ENCODE data around the gene SRM.
"Not testable (repeated sequence)": the region's sequence is repeated elsewhere in the genome, so short reads cannot be mapped to it uniquely, and the experiment has no call there.

Gene SRM

DNA sequence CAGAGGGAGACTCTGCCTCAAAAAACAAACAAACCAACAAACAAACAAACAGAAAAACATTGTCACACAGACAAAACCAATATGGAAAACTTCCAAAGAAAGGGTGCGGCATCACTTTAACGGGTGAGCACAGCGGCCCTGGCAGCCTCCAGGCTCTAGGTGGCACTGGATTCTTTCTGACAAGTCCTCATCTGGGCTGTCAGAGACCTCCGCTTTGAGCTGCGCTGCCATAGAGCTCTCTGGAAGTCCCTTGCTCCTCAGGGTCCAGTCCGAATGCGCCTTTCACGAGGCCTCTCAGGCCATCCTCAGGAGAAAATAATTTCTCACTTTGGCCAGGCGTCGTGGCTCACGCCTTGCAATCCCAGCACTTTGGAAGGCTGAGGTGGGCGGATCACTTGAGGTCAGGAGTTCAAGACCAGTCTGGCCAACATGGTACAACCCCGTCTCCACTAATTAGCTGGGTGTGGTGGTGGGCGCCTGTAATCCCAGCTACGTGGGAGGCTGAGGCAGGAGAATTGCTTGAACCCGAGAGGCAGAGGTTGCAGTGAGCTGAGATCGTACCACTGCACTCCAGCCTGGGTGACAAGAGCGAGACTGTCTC, 4.2 kb upstream of the SRM start:
- peak in 1 of 2 experiments; percentile 21 for DNase-seq

DNA sequence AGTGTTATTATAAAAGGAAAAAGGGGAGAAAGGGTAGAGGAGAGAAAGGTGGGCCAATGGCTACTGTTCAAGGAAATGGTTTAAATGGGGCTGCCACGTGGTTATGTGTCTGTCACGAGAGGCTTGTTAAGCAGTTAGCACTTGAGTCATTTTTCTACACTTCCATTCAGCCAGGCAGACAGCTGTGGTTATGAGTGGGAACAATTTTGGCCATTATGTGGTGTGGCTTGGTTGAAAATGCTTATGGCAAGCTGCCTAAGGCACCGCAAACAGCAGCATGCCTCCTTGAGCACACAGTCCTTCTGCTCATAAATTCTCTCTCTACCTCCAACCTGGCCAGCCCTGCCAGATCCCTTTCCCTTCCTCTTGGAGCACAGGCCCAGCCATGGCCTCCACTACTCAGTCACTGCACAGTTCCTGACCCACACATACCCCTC, 3.2 kb upstream of the SRM start:
- DNase-seq, result peak; percentile 58 to 65

DNA sequence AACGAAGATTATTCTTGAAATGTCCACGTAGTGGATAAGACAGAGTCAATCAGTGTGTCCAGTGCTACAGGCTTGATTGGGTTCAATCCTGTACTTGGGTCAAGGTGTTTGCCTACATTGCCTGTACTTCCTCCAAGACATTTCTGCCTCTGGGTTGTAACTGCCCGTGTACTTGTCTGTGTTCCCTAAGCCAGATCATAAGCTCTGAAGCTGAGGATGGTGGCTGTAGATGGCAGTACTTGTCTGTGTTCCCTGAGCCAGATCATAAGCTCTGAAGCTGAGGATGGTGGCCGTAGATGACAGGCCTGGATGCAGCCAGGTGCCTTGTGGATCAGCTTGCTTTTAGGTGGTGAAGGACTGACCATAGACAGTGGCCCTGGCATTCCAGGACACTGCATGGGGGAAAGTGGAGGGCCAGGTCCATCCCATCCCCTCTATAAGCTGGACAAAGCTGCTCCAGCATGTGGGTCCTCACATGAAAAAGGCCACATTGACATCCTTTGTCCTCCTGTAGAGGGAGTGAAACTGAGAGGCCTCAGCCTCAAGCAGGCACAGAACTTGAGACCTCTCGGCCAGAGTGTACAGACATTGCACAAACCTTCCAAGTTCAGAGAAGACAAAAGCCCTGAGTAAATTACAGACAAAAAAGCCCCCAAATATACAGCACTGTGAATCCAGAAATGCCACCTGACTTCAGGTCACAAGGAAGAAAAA, 2.0 kb upstream of the SRM start:
- peak in 1 of 2 experiments; percentile 19 for DNase-seq

DNA sequence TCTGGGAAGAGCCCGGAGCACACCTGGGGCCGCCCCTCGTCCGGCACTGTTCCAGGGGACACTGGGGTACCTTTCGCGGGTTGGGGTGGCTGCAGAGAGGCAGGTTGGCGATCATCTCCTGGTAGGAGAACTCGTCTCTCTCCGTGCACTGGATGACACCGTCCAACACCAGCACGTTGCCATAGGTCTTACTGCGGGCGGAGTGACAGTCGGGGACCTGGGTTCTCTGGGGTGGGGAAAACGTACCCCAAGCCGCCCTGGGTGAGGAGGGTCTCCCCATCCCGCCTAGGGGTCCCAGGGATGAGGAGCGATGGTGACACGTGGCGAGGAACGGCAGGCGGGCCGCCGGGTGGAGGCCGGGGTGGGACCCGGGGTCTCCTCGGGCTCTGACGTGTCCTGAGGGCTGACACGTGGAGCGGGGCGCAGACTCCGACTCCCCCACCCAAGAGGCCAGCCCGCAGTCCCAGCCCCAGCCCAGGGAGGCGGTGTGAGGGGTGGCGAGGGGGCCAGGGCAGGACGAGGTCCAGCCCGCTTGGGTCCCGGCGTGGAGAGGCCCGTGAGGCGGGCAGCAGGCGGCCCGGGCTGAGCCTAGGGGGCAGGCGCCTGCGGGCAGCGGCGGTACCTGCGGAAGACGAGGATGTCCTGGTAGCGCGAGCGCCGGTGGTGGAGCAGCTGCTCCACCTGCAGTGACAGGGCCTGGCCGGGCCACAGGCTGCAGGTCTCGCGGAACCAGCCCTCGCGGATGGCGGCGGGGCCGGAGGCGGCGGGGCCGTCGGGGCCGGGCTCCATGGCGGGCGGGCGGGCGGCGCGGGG, 457 bp downstream of the SRM start:
- DNase-seq, result peak in 1 of 2 experiments; percentile 42

DNA sequence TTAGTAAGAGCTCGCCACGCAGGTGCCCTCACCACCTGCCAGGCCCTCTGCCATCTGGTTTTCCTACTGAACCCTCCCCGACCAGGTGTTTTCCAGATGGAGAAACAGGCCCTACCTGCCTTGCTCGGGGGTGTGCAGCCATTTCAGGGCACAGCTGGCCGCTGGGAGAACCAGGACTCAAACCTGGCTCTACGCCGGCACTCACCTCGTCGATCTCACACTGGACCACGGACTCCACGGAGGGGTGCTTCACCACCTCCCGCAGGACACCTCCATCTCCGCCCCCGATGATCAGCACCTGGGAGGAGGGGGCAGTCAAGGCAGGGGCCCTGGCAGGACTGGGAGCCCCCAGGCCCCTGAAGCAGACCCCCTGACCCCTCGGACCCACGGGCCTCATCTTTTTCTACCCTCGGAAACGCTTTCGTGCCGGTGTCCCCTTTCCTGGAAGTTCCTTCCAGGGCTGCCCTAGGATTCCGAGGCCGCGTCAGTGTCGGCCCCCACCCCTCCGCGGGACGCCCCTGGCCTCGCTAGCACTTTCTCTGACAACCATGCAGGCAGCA, 1.1 kb downstream of the SRM start:
- DNase-seq, result no peak

DNA sequence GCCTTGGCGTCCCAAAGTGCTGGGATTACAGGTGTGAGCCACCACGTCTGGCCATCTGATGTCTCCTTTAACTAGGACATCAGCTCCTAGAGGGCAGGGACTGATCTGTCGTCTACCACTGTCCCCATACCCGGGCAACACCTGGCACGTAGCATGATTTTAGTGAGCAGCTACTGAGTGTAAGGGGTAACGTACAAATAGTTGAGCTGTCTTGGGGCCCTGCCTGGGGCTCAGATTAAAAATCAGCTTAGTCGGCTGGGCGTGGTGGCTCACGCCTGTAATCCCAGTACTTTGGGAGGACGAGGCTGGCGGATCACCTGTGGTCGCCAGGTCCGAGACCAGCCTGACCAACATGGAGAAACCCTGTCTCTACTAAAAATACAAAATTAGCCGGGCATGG, 1.8 kb downstream of the SRM start:
- DNase-seq, result no peak

DNA sequence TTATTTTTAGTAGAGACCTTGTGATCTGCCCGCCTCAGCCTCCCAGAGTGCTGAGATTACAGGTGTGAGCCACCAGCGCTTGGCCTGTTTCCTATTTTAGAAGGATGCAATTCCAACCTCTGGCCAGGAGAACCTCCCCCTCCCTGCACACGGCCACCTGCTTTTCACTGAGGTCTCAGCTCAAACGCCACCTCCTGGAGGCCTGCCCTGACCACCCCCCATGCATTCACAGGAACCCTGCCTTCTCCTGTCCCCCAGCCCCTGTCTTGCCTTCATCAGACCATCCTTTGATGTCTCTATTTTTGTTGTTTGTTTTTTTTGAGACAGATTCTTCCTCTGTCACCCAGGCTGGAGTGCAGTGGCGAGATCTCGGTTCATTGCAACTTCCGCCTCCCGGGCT, 2.3 kb downstream of the SRM start:
- no peak for DNase-seq

DNA sequence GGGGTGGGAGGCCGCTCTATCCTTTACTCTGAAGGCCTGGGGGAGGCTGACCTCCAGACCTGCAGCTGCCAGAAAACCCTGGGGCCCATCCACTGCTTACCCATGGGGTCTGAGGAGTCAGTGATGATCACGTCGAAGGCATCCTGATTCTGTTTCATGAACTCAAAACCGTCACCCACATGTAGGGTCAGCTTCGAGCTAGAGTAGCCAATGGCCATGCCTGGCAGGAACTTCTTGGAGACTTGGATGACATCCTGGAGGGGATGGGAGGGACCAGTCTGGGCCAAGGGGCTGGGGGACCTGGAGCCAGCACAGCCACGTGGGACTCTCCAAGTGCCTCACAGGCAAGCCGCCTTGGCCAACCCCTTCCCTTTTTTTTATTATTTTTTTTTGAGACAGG, 3.3 kb downstream of the SRM start:
- no peak for DNase-seq

DNA sequence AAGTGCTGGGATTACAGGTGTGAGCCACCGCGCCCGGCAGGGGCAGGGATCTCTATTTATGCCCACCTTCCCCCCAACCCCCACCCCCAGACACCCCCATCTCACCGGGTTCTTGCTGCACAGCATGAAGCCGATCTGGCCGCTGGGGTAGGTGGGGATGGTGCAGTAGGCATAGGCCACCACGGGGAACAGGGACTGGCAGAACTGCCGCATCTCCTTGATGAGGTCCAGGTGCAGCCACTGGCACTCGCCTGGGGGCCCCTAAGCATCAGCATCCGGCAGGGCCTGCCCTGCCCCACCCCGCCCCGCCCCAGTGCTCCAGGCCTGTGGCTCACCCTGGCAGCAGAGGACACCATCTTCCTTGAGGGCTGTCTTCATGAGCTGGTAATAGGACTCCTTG, 4.1 kb downstream of the SRM start:
- no peak for DNase-seq

DNA sequence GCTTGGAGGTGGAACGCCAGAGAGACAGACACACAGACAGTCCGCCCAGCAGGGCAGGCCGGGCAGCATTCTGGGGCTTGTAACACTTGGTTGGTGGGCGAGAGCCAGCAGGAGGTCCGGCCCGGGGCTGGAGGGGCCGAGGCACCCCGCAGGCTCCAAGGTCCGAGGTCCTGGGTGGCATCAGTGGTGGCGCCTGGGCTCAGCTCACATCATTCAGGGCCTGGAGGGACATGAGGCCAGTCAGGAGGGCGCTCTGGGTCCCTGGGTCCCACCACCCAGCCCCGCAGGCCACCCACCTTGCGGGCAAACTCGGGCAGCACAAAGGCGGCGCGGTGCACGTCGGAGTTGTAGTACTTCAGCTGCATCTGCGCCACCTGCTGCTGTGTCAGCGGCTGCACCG, 5.2 kb downstream of the SRM start:
- DNase-seq, result no peak

DNA sequence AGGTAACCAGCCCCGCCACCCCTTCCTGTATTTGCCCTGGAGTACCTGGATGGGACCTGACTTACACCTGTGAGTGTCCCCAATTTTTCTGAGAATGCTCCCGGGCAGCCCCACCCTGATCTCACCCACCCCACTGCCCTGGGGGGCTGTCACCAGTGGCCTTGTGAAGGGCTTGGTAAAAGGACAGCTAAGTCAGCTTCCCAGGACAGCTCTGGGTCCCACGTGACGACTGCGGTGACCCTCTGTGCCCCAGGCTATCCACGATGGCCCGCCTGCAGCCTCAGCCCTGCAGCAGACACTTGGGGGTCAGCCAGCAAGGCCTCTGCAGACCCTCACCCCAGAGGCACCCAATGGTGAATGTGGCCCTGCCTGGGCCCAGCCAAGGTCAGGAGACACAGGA, 5.6 kb downstream of the SRM start:
- no peak for DNase-seq

DNA sequence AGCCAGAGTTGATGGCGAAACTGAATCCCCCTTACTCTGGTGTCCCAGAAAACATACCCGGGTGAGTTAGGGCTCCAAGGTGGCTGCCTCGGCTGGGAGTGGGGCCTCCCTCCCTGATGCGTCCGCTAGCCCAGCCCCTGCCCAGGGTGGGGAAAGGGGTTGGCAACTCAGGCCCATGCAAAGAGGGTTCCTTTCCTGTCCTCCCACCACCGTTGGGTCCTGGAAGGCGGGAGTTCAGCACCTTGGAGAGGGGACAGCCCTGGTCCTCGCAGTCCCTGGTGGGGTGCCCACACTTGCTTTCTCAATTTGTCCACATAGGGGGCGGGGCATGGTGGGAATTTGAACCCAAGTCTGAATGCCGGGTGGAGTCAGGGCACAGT, 6.1 kb downstream of the SRM start:
- peak in 1 of 2 experiments; percentile 49 for DNase-seq

DNA sequence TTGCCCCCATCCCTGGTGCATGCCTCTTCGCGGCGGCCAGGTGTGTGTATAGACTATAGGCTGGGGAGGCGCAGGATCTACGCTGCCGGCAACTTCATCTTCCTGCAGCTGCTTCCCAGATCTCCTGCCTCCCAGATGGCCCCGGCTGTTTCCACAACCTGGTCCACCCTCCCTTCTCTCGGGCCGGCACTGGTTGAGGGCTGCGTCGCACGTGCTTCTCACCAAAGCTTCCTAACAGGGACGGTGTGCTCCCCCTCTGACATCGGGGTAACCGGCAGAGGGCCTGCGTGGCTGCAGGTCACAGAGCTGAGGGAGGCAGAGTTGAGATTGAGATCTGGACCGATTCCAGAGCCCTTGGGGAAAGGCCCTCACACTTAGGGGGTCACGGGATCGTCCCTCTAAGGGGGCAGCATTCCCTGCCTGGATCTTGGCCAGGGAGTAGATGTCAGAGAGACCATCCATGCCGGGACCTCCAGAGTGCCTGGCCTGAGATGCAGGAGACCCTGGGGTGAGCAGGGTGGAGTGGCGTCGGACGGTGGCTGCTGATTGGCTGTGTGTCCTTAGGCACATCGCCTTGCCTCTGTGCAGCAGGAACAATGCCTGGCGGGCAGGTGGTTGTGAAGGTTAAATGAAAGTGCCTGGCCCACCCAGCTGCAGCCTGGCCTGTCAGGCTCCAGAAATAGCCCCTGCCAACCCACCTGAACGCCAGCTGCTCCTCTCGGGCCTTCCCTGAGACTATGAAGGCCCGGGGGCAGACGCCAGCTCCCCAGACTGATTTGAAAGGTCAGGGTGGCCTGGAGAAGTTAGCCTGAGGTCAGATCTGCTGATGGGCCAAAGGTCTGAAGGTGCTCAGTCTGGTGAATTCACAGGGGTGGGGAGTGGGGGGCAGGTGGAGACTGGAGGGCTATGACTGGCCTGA, 6.7 kb downstream of the SRM start:
- peak in 1 of 2 experiments; percentile 35 for DNase-seq

DNA sequence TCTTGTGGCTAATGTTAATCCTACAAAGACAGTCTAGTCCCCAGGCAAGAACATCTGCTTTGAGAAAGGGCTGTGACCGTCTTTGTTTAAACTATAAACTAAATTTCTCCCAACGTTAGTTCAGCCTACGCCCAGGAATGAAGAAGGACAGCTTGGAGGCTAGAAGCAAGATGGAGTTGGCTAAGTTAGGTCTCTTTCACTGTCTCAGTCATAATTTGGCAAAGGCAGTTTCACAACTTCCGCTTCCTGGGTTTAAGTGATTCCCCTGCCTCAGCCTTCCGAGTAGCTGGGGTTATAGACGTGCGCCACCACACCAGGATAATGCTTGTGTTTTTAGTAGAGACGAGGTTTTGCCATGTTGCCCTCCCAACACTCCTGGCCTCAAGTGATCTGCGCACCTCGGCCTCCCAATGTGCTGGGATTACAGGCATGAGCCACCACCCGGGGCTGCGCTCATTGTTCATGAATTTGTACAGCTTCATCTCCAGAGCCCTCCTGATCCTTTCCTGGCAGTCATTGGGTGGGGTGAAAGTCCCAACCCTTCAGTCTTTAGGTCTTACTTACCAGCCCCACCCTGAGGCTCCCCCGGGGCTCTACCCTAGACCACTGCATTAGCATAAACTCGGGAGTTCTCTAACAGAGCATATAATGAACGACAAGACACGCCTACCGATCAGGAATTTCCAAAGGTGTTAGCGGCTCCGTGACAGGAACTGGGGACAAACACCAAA, 7.9 kb downstream of the SRM start:
- DNase-seq, result no peak

DNA sequence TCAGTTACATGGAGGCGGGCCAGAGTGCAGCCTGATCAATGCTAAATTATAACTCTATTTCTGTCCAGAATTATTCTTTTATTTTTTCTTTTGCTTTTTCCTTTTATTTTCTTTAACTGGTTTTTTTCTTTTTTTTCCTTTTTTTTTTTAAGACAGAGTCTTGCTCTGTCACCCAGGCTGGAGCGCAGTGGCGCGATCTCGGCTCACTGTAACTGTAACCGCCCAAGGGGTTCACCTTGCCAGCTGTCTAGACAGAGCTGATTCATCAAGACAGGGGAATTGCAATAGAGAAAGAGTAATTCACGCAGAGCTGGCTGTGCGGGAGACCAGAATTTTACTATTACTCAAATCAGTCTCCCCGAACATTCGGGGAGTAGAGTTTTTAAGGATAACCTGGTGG, 8.7 kb downstream of the SRM start:
- not testable (repeated sequence) for DNase-seq

DNA sequence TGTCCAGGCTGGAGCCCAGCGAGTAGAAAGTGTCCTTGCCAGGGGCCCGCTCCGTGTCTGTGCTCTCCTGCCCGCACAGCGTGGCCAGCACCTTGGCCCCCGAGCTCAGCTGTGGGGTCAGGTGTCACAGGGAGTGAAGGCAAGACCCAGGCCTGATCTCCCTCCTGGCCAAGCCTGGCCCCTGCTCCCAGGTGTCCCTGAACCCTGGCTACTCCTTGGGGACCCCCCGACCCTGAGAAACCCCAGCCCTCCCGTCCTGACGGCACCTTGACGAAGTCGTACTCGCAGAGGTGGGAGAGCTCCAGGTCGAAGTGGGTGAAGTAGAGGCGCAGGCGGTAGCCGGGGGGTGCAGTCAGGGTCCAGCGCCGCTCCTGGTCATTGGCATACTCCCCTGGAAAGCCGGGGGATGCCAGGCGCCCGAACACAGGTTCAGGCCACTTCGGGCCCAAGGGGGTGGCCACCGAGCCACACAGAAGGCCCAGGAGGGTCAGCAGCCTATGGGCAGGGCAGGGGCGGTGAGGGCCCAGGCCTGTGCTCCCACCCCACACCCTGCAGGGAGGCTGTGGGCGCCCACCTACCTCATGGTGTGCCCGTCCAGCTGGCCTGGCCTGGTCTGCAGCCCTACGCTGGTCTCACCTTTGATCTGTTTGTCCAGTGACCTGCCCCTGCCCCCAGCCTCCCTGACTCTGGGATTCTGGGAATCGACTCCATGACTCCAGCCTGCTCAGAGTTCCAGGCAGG, 13.0 kb downstream of the SRM start, which contains the start of gene MASP2:
TSS of gene MASP2 (minus strand) at position 615 of the 741 bp plus-strand sequence. CDS start at position 583, 32 bp downstream.
- DNase-seq, result no peak

DNA sequence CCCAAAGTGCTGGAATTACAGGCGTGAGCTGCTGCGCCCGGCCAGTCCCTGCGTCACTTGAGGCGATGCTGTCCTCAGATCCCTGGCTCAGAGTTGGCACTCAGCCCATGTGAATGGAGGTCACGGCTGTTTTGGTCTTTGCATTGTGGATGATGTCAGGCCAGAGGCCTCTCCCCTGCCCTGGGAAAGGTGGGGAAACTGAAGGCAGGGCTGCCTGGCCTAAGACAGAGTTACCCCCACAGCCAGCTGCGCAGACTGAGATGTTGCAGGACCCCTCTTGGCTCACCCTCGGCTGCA, 13.6 kb downstream of the SRM start:
- no peak for DNase-seq

DNA sequence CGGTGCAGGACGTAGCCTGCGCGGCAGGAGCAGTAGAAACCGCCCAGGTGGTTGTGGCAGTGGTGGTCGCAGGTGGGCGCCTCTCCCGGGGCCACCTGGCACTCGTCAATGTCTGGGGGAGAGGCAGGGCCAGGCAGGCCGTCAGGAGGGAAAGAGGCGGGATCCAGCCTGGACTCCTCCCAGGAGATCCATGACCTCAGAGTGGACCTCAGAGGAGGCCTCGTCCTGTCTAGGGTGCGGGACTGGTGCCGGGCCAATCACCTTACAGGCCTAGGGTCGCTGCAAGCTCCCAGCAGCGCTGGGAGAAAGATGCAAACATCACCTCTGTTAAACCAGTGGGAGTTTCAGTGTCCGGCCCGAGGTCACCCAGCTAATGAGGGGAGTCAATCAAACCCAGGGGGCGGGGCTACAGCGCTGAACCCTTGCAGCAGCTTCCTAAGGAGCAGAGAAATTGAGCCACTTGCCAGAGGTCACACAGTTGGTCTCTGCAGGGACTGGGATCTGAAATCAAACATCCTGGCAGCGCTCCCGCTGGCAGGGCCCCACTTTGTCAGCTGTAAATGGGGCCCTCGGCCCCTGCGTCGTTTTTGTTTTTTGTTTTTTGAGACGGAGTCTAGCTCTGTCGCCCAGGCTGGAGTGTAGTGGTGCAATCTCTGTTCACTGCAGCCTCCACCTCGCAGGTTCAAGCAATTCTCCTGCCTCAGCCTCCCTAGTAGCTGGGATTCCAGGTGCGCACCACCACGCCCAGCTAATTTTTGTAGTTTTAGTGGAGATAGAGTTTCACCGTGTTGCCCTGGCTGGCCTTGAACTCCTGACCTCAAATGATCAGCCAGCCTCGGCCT, 14.2 kb downstream of the SRM start:
- DNase-seq, result no peak

DNA sequence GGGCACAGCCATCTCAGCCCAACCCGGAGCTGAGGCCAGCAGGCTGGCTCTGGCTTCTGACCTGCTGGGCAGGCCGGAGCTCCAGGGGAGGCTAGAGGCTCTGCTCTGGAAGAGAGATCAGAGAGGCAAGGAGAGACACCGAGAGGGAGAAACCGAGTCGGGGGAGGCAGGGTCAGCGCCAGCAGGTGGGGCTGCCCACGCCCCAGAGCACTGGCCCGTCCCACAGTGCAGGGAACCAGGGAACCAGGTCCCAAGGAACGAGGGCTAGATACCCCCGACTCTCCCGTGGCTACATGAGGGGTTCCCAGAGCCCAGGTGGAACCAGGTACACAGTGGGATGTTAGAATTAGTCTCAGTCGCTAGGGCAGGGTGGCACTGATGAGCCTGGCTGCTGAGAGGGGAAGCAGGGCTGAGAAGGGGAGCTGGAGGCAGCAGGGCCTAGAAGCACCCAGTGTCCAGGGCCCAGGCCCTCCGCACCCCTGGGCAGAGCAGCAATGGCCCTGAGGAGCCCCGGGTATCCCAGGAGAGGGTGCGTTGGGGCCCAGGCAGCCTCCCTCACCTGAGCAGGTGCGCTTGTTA, 14.9 kb downstream of the SRM start:
- no peak for DNase-seq

Data from activated T-cell treated with anti-CD3 and anti-CD28 coated beads, Interleukin-2, amount 50 U/mL, for 48 hours (primary cell).